Ishikawa (cell line): Measurements from ENCODE around the gene ZNF853.

Experiments
- CEBPB ChIP-seq: IDR thresholded peaks from 2 replicates; pipeline ENCODE4 v1.6.1; 2012
- CREB1 ChIP-seq: IDR thresholded peaks from 2 replicates; pipeline ENCODE4 v1.6.1; 2012; ENCODE audit warnings: low read depth
- EGR1 ChIP-seq: IDR thresholded peaks from 2 replicates; pipeline ENCODE4 v1.6.1; 2012
- EP300 ChIP-seq: IDR thresholded peaks from 2 replicates; pipeline ENCODE4 v1.6.1; 2012; ENCODE audit warnings: borderline replicate concordance
- FOXM1 ChIP-seq: IDR thresholded peaks from 2 replicates; pipeline ENCODE4 v1.6.1; 2012; ENCODE audit warnings: low read depth, borderline replicate concordance
- NFIC ChIP-seq: IDR thresholded peaks from 2 replicates; pipeline ENCODE4 v1.6.1; 2012
- RAD21 ChIP-seq: IDR thresholded peaks from 2 replicates; pipeline ENCODE4 v1.6.1; 2012; ENCODE audit warnings: low read depth
- TAF1 ChIP-seq: IDR thresholded peaks from 2 replicates; pipeline ENCODE4 v1.6.1; 2012; ENCODE audit warnings: low read depth, mild to moderate bottlenecking
- TCF12 ChIP-seq: IDR thresholded peaks from 2 replicates; pipeline ENCODE4 v1.6.1; 2012; ENCODE audit warnings: low read depth
- TEAD4 ChIP-seq: IDR thresholded peaks from 2 replicates; pipeline ENCODE4 v1.6.1; 2012
- YY1 ChIP-seq: IDR thresholded peaks from 2 replicates; pipeline ENCODE4 v1.6.1; 2012; ENCODE audit warnings: low read depth
- ZBTB7A ChIP-seq: IDR thresholded peaks from 2 replicates; pipeline ENCODE4 v1.6.1; 2012; ENCODE audit warnings: low read depth
- TF ChIP-seq, protein P1 (sequence below): IDR thresholded peaks from 2 replicates; pipeline ENCODE4 v1.6.1; 2012
- TF ChIP-seq, protein P2 (sequence below): IDR thresholded peaks from 2 replicates; pipeline ENCODE4 v1.6.1; 2012; ENCODE audit warnings: low read depth, mild to moderate bottlenecking
- TF ChIP-seq, protein P3 (sequence below): IDR thresholded peaks from 2 replicates; pipeline ENCODE4 v1.6.1; 2012

Gene ZNF853

DNA sequence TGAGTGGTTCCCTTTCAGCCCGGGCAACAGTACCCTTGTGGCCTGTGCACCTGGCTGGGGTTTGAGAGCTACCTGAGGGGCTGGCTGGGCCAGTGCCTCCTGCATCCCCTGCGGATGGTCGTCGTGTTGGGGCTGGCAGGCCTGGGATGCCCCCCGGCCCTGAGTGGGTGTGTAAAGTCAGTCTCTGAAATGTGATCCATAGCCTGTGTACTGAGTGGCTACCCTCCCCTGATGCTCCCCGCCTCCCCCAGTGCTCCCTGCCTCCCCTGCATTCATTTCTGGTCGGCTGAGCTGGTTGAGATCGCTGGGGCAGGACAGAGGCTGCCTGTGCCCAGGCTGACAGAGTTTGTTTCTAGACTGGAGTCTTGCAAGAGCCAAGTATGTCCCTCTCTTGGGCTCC is 31.1 kb downstream of the ZNF853 start:
- TF ChIP-seq, protein P1, sequence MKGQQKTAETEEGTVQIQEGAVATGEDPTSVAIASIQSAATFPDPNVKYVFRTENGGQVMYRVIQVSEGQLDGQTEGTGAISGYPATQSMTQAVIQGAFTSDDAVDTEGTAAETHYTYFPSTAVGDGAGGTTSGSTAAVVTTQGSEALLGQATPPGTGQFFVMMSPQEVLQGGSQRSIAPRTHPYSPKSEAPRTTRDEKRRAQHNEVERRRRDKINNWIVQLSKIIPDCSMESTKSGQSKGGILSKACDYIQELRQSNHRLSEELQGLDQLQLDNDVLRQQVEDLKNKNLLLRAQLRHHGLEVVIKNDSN, result no peak
- TF ChIP-seq ZBTB7A (no peak), NFIC (no peak), TAF1 (no peak), EGR1 (no peak), TCF12 (no peak), RAD21 (no peak)
- TF ChIP-seq, protein P2, sequence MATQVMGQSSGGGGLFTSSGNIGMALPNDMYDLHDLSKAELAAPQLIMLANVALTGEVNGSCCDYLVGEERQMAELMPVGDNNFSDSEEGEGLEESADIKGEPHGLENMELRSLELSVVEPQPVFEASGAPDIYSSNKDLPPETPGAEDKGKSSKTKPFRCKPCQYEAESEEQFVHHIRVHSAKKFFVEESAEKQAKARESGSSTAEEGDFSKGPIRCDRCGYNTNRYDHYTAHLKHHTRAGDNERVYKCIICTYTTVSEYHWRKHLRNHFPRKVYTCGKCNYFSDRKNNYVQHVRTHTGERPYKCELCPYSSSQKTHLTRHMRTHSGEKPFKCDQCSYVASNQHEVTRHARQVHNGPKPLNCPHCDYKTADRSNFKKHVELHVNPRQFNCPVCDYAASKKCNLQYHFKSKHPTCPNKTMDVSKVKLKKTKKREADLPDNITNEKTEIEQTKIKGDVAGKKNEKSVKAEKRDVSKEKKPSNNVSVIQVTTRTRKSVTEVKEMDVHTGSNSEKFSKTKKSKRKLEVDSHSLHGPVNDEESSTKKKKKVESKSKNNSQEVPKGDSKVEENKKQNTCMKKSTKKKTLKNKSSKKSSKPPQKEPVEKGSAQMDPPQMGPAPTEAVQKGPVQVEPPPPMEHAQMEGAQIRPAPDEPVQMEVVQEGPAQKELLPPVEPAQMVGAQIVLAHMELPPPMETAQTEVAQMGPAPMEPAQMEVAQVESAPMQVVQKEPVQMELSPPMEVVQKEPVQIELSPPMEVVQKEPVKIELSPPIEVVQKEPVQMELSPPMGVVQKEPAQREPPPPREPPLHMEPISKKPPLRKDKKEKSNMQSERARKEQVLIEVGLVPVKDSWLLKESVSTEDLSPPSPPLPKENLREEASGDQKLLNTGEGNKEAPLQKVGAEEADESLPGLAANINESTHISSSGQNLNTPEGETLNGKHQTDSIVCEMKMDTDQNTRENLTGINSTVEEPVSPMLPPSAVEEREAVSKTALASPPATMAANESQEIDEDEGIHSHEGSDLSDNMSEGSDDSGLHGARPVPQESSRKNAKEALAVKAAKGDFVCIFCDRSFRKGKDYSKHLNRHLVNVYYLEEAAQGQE, result no peak
- TF ChIP-seq, protein P3, sequence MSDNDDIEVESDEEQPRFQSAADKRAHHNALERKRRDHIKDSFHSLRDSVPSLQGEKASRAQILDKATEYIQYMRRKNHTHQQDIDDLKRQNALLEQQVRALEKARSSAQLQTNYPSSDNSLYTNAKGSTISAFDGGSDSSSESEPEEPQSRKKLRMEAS, result no peak

DNA sequence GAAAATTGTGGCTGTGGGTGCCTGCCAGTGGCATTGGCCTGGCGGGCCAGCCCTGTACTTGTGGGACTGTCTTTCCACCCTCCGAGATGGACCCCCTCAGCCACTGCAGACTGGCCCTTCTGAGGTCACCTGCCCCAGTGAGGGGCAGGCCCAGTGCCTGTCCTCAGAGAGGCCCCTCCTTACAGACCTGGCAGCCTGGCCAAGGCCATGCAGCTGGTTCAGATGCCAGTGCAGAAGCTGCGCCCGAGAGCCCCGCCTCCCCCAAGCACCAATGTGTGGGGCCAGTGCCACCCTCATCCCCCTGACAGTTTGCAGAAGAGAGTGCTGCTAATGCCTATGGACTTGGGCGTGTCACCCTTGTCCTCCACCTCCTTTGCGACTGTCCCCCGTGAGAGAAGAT is 31.7 kb downstream of the ZNF853 start:
- TF ChIP-seq EP300, result no peak
- TF ChIP-seq TCF12, result no peak
- TF ChIP-seq, protein P1, result no peak
- TF ChIP-seq, protein P2, result no peak
- TF ChIP-seq FOXM1, result no peak
- TF ChIP-seq TEAD4, result no peak
- TF ChIP-seq, protein P3, result no peak
- no peak for TF ChIP-seq RAD21
- no peak for TF ChIP-seq EGR1
- no peak for TF ChIP-seq NFIC
- TF ChIP-seq CEBPB, result no peak
- no peak for TF ChIP-seq YY1
- TF ChIP-seq CREB1, result no peak
- TF ChIP-seq ZBTB7A, result no peak
- no peak for TF ChIP-seq TAF1

DNA sequence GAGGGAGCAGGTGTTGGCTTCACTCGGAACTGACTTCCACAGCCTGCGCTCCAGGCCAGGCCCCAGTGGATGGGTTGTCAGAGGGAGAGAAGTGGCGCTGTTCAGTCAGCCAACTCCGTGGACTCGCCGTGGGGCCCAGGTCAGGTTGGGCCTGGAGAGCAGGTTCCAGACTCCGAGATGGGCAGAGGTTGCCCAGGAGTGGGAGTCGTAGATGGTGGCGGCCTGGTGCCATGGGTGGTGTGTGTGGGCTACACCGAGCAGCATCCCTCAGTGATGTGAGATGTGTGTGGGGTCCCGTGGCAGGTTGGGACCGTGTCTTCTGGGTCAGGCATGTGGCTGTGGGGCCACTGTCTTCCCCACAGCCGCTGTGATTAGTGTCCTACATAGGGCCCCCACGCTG is 32.1 kb downstream of the ZNF853 start:
- TF ChIP-seq NFIC (no peak), EGR1 (no peak)
- TF ChIP-seq, protein P3, result no peak

DNA sequence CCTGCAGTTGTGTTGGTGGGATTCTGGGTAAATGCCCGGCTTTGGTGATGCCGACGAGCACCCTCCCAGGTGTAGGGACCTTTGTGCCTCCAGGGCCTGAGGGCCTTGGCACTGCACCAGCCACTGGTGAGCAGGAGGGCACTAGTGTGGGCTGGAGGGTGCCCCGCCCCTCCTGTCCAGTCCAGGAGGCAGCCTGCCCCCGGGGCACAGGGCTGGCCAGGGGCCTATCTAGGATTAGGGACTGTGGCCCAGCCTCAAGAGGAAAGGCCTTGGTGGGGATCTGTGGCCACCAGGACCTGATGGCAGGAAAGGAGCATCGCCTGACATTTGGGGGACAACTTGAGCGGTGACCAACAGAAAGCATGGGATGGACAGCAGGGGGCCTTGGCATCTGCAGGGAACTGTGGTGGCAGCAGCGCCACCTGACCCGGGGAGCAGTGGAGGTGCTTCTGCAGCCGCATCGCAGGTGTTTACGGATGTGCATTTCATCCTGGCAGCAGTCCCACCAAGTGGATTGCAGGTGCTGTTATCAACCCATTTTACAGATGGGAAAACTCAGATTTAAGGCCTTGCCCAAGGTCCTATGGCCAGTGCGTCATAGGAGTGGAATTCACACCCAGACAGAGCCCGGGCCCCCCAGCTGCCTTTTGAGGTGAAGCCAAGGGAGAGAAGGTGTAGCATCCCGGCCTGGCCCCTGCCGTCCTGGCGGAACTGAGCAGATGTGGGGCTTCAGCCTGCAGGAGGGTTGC is 32.8 kb downstream of the ZNF853 start:
- TF ChIP-seq, protein P3, result no peak
- TF ChIP-seq TAF1 (no peak), CEBPB (no peak), TCF12 (no peak), NFIC (no peak), FOXM1 (no peak), RAD21 (no peak), CREB1 (no peak), EGR1 (no peak), ZBTB7A (no peak), TEAD4 (no peak), EP300 (no peak), YY1 (no peak)
- TF ChIP-seq, protein P2, result no peak
- TF ChIP-seq, protein P1, result no peak
